K562 (cell line): ENCODE measurements around the gene LAMA5. TPM values are rescaled to one million over a fixed set of nuclear protein-coding genes. Genes with fewer than 3 reads are reported as not detected.

Experiments used
- ARID1B ChIP-seq: fragments of 450-650 bp; IDR thresholded peaks from 2 replicates; pipeline ENCODE4 v1.6.1; 2016; ENCODE audit warnings: antibody characterized with exemption, mild to moderate bottlenecking, inconsistent platforms
- BCL6 ChIP-seq: fragments of 250-450 bp; sonication (Bioruptor Pico); IDR thresholded peaks from 2 replicates; pipeline ENCODE4 v1.4.0; 2020
- FOXK1 ChIP-seq: sonication (generic); formaldehyde crosslinking; IDR thresholded peaks from 2 replicates; pipeline ENCODE4 v1.8.0; 2022; ENCODE audit warnings: missing genetic modification reagents, mild to moderate bottlenecking, borderline replicate concordance
- KLF10 ChIP-seq: fragments of 250-450 bp; sonication (Bioruptor Pico); IDR thresholded peaks from 2 replicates; pipeline ENCODE4 v1.6.1; 2021; ENCODE audit warnings: matching md5 sums
- MAZ ChIP-seq, 2 experiments: fragments of 450-650 bp in 1 of 2; sonication (generic) in 1 of 2; formaldehyde crosslinking; IDR thresholded peaks in 1 of 2; conservative IDR thresholded peaks in 1 of 2; 2 replicates each; pipeline versions ENCODE4 v1.4.0 to v1.5.0; 2020; ENCODE audit warnings: mild to moderate bottlenecking in 1 of 2, missing genetic modification reagents in 1 of 2
- NFE2 ChIP-seq: IDR thresholded peaks from 2 replicates; pipeline ENCODE4 v1.6.1; 2014; ENCODE audit warnings: antibody characterized with exemption, low read depth
- NRF1 ChIP-seq, 2 experiments: fragments of 450-650 bp; IDR thresholded peaks in 1 of 2; conservative IDR thresholded peaks in 1 of 2; 2 replicates each; pipeline ENCODE4 v1.6.1; 2014; ENCODE audit warnings: mild to moderate bottlenecking in 2 of 2
- POLR3A ChIP-seq: IDR thresholded peaks from 2 replicates; pipeline ENCODE4 v1.6.1; 2011; ENCODE audit warnings: borderline replicate concordance, mild to moderate bottlenecking, moderate library complexity; ENCODE audit not compliant: insufficient read length, insufficient read depth; ENCODE audit errors: extremely low read depth
- RBM22 ChIP-seq: fragments of 200-400 bp; formaldehyde crosslinking; IDR thresholded peaks from 2 replicates; pipeline ENCODE4 v1.6.1; 2018; ENCODE audit warnings: low read length, low read depth; ENCODE audit not compliant: poor library complexity, severe bottlenecking
- SNIP1 ChIP-seq: fragments of 450-650 bp; IDR thresholded peaks from 2 replicates; pipeline ENCODE4 v1.7.1; 2017; ENCODE audit warnings: low read depth, mild to moderate bottlenecking
- SRSF3 ChIP-seq: fragments of 200-400 bp; formaldehyde crosslinking; IDR thresholded peaks from 2 replicates; pipeline ENCODE4 v1.6.1; 2016; ENCODE audit warnings: mild to moderate bottlenecking, low read length, moderate library complexity; ENCODE audit not compliant: insufficient read depth
- U2AF1 ChIP-seq: fragments of 200-400 bp; formaldehyde crosslinking; optimal IDR thresholded peaks from 2 replicates; pipeline ENCODE3; 2017; ENCODE audit warnings: mild to moderate bottlenecking, low read depth, low read length, moderate library complexity
- ZEB2 ChIP-seq: fragments of 450-650 bp; IDR thresholded peaks from 2 replicates; pipeline ENCODE4 v1.6.1; 2016
- ZNF316 ChIP-seq: fragments of 450-650 bp; IDR thresholded peaks from 2 replicates; pipeline ENCODE4 v1.6.1; 2016
- ZNF76 ChIP-seq: fragments of 250-450 bp; sonication (Bioruptor Pico); IDR thresholded peaks from 2 replicates; pipeline ENCODE4 v1.4.0; 2020; ENCODE audit warnings: mild to moderate bottlenecking, moderate library complexity, borderline replicate concordance
- polyA plus RNA-seq, 8 experiments: library from polyadenylated mRNA; depleted of rRNA in 4 of 8; stranded (reverse) in 5 of 8; unstranded in 3 of 8; fragments of >200 nt; fragmentation: Nextera tagmentation in 2 of 8; fragmentation: Illumina TruSeq in 1 of 8; extraction: Ambion mirVana in 2 of 8; extraction: Trizol in 1 of 8; gene quantifications; 2 replicates each; pipeline versions ENCODE4 v1.2.1 to v1.2.3, GENCODE V29; 2011 to 2014; ENCODE audit warnings: inconsistent platforms in 1 of 8, missing spikeins in 1 of 8
- total RNA-seq, 7 experiments: library from RNA; depleted of rRNA in 6 of 7; stranded (reverse); fragments of >200 nt in 6 of 7; fragmentation: Illumina TruSeq in 2 of 7; extraction: Trizol in 2 of 7; gene quantifications; 2 replicates each; pipeline versions ENCODE4 v1.2.1 to v1.2.3, GENCODE V29; 2011 to 2021; ENCODE audit warnings: low replicate concordance in 1 of 7
- TF ChIP-seq, protein P1 (sequence below): sonication (generic); formaldehyde crosslinking; IDR thresholded peaks from 2 replicates; pipeline ENCODE4 v1.9.0; 2022; ENCODE audit warnings: mild to moderate bottlenecking, missing genetic modification reagents
- TF ChIP-seq, protein P2 (sequence below): fragments of 250-450 bp; sonication (Bioruptor Pico); IDR thresholded peaks from 2 replicates; pipeline ENCODE4 v1.9.0; 2021; ENCODE audit warnings: mild to moderate bottlenecking
- TF ChIP-seq, protein P3 (sequence below): IDR thresholded peaks from 3 replicates; pipeline ENCODE4 v1.6.1; 2011; ENCODE audit warnings: borderline replicate concordance, mild to moderate bottlenecking, moderate library complexity; ENCODE audit not compliant: insufficient read length; ENCODE audit errors: extremely low read depth
- TF ChIP-seq, protein P4 (sequence below): fragments of 200-800 bp; sonication (Bioruptor generic); IDR thresholded peaks from 2 replicates; pipeline ENCODE4 v1.6.1; 2017; ENCODE audit warnings: missing genetic modification characterization, missing compliant biosample characterization
- TF ChIP-seq, protein P5 (sequence below): fragments of 250-450 bp; sonication (Bioruptor Pico); IDR thresholded peaks from 2 replicates; pipeline ENCODE4 v1.5.0; 2022; ENCODE audit warnings: mild to moderate bottlenecking

Gene LAMA5
- total and polyA plus RNA-seq, 9 of the 15 experiments (the other 6 are each of a cell fraction or from before 2014, with no cell fraction given), result 0.31 to 101 (median 7.8) TPM

DNA sequence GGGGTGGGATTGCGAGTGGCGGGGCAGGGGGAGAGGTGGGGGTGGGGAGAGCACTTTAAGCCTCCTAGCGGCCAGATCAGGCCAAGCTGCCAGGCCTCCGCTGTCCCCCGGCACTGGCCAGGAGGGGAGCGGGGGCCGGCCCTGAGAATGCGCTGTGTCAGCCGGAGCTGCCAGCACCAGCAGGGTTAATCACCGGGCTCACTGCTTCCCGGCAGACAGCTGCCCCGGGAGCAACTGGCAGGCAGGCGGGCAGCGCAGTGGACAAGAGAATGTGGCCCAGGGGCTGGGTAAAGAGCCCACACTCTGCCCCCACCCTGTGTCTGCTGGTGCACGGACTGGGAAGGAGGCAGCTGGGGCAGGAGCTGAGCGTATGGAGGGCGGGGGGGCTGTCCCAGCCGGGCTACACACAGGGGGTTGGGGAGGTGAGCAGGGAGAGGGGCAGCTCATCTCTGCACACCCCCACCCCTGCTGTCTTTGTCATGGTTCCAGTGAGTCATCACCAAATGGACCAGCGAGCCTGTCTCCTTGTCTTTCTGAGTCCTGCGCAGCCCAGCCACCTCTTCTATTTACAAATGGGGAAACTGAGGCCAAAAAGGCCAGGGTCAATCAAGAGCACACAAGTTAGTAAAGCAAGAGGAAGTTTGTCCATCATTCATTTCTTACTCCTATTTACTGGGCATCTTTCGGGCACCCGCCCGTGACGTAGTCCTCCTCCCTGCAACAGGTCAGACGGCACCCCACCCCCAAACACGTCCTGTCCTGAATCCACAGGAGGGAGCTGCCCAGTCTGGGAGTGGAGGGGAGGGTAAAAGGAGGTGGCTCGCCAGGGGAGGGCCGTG is 2.1 kb upstream of the LAMA5 start (continued):
- TF ChIP-seq MAZ (CRISPR knock-in tag; conservative IDR thresholded peaks at IDR 0.05 in 1 of 2, IDR thresholded peaks at IDR 0.05 in 1 of 2) (peak in 1 of 2 experiments; percentile 63; a peak in 2 of 4 replicates), SRSF3 (no peak), SNIP1 (no peak), NFE2 (0 out of 2 replicates have a peak, but pooled peaks have one; percentile 3), POLR3A (no peak), ZEB2 (no peak), ARID1B (0 out of 2 replicates have a peak, but pooled peaks have one; percentile 5), KLF10 (CRISPR knock-in tag) (no peak), ZNF76 (CRISPR knock-in tag) (no peak), ZNF316 (peak; percentile 9; the same call in 1 of the 2 replicates), NRF1 (conservative IDR thresholded peaks at IDR 0.05 in 1 of 2, IDR thresholded peaks at IDR 0.05 in 1 of 2) (peak; percentile 14 to 30; a peak in 1 of 4 replicates), BCL6 (CRISPR knock-in tag) (no peak), FOXK1 (CRISPR knock-in tag) (no peak), RBM22 (no peak), U2AF1 (no peak)
- TF ChIP-seq, protein P1, sequence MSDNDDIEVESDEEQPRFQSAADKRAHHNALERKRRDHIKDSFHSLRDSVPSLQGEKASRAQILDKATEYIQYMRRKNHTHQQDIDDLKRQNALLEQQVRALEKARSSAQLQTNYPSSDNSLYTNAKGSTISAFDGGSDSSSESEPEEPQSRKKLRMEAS, result 0 out of 2 replicates have a peak, but pooled peaks have one; percentile 26
- TF ChIP-seq, protein P2, sequence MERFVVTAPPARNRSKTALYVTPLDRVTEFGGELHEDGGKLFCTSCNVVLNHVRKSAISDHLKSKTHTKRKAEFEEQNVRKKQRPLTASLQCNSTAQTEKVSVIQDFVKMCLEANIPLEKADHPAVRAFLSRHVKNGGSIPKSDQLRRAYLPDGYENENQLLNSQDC (CRISPR knock-in tag), result no peak
- TF ChIP-seq, protein P3, sequence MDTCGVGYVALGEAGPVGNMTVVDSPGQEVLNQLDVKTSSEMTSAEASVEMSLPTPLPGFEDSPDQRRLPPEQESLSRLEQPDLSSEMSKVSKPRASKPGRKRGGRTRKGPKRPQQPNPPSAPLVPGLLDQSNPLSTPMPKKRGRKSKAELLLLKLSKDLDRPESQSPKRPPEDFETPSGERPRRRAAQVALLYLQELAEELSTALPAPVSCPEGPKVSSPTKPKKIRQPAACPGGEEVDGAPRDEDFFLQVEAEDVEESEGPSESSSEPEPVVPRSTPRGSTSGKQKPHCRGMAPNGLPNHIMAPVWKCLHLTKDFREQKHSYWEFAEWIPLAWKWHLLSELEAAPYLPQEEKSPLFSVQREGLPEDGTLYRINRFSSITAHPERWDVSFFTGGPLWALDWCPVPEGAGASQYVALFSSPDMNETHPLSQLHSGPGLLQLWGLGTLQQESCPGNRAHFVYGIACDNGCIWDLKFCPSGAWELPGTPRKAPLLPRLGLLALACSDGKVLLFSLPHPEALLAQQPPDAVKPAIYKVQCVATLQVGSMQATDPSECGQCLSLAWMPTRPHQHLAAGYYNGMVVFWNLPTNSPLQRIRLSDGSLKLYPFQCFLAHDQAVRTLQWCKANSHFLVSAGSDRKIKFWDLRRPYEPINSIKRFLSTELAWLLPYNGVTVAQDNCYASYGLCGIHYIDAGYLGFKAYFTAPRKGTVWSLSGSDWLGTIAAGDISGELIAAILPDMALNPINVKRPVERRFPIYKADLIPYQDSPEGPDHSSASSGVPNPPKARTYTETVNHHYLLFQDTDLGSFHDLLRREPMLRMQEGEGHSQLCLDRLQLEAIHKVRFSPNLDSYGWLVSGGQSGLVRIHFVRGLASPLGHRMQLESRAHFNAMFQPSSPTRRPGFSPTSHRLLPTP, result no peak
- TF ChIP-seq, protein P4, sequence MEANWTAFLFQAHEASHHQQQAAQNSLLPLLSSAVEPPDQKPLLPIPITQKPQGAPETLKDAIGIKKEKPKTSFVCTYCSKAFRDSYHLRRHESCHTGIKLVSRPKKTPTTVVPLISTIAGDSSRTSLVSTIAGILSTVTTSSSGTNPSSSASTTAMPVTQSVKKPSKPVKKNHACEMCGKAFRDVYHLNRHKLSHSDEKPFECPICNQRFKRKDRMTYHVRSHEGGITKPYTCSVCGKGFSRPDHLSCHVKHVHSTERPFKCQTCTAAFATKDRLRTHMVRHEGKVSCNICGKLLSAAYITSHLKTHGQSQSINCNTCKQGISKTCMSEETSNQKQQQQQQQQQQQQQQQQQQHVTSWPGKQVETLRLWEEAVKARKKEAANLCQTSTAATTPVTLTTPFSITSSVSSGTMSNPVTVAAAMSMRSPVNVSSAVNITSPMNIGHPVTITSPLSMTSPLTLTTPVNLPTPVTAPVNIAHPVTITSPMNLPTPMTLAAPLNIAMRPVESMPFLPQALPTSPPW, result peak; percentile 70
- TF ChIP-seq, protein P5, sequence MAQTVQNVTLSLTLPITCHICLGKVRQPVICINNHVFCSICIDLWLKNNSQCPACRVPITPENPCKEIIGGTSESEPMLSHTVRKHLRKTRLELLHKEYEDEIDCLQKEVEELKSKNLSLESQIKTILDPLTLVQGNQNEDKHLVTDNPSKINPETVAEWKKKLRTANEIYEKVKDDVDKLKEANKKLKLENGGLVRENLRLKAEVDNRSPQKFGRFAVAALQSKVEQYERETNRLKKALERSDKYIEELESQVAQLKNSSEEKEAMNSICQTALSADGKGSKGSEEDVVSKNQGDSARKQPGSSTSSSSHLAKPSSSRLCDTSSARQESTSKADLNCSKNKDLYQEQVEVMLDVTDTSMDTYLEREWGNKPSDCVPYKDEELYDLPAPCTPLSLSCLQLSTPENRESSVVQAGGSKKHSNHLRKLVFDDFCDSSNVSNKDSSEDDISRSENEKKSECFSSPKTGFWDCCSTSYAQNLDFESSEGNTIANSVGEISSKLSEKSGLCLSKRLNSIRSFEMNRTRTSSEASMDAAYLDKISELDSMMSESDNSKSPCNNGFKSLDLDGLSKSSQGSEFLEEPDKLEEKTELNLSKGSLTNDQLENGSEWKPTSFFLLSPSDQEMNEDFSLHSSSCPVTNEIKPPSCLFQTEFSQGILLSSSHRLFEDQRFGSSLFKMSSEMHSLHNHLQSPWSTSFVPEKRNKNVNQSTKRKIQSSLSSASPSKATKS (CRISPR knock-in tag), result no peak
